ENCODE results near the gene CPNE2.
"Not testable (repeated sequence)": the region's sequence is repeated elsewhere in the genome, so short reads cannot be mapped to it uniquely, and the experiment has no call there.

Gene CPNE2

DNA sequence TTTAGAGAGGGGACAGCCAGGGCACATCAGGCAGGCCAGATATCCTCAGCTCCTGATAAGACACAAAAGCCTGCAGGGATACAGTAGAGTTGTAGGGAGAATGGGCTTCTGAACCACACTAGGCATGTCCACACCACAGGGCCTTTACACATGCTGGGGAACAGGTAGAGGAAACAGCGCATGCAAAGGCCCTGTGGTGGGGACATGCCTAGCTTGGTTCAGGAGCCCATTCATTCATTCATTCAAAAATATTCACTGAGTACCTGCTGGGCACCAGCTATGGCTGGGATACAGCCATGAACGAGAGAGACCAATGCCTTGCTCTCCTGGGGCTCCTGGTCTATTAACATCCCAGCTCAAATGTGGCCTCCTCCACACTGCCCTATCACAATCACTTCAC lies 4.4 kb downstream of the CPNE2 start:
- Histone ChIP-seq H3K4me3 (no peak overlapping the region), H3K36me3 (replicated peaks) (no peaks in the 10 kb centered on the region), H3K4me1 (peaks cover 5% of the 10 kb centered on the region), H3K9me3 (no peaks in the 10 kb centered on the region), H3K27me3 (ENCODE audit: low read depth) (no peaks in the 10 kb centered on the region)
- in situ Hi-C loops (cut with MboI; ENCODE audit: low sequenced_read_pairs) = no loop called here
- no peak for DNase-seq (ENCODE audit: low spot score in 2 of 2)

- no peak for DNase-seq (ENCODE audit: low spot score in 2 of 2)
- Histone ChIP-seq H3K36me3 (replicated peaks) (no peaks in the 10 kb centered on the region), H3K9me3 (no peaks in the 10 kb centered on the region), H3K4me3 (no peak overlapping the region), H3K4me1 (peaks cover 5% of the 10 kb centered on the region; the same call in 1 of the 2 replicates), H3K27me3 (ENCODE audit: low read depth) (no peaks in the 10 kb centered on the region)
- in situ Hi-C loops (cut with MboI; ENCODE audit: low sequenced_read_pairs) = no loop called here
Measured at GRCh38 chr16:57098188-57098841, 5.9 kb downstream of the CPNE2 start.

DNA sequence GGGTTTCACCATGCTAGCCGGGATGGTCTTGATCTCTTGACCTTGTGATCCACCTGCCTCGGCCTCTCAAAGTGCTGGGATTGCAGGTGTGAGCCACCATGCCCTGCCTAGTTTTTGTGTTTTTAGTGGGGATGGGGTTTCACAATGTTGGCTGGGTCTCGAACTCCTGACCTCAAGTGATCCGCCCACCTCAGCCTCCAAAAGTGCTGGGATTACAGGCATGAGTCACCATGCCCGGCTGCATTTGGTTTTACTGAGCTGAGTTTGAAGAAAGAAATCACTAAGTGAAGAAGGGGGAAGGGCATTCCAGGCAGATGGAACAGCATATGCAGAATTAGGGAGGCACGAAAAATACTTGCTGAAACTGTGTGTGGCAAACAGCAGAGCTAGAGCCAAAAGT lies 7.6 kb downstream of the CPNE2 start:
- H3K4me1 ChIP-seq; H3K4me3 ChIP-seq; H3K36me3 ChIP-seq (replicated peaks); DNase-seq (ENCODE audit: low spot score in 2 of 2); in situ Hi-C loops (cut with MboI; ENCODE audit: low sequenced_read_pairs); H3K27me3 ChIP-seq (ENCODE audit: low read depth); H3K9me3 ChIP-seq: not testable (repeated sequence)

DNA sequence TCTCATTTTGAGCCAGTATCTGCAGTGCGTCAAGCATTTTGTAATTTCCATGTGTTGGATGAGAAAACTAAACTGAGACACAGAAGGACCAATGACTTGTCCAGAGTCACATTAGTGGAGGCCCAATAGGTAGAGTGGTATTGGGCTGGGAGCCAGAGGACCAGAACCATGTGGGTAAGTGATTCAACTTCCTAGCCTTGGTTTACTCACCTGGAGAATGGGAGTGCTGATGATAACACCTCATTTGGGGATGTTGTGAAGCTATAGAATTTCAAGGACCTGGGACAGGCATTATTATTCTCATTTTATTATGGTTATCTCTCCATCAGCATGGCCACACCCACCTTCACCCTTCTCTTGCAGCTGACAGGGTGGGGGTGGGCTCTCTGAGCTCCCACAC lies 8.1 kb downstream of the CPNE2 start:
- in situ Hi-C loops (cut with MboI; ENCODE audit: low sequenced_read_pairs) = no loop called here
- Histone ChIP-seq H3K4me3 (no peak overlapping the region), H3K9me3 (no peaks in the 10 kb centered on the region), H3K27me3 (ENCODE audit: low read depth) (no peaks in the 10 kb centered on the region), H3K4me1 (no peaks in the 10 kb centered on the region; the same call in 1 of the 2 replicates), H3K36me3 (replicated peaks) (no peaks in the 10 kb centered on the region)
- no peak for DNase-seq (ENCODE audit: low spot score in 2 of 2)

- Histone ChIP-seq H3K4me3 (no peak overlapping the region), H3K36me3 (replicated peaks) (no peaks in the 10 kb centered on the region), H3K9me3 (no peaks in the 10 kb centered on the region), H3K27me3 (ENCODE audit: low read depth) (no peaks in the 10 kb centered on the region), H3K4me1 (no peaks in the 10 kb centered on the region; the same call in 1 of the 2 replicates)
- in situ Hi-C loops (cut with MboI; ENCODE audit: low sequenced_read_pairs) = no loop called here
- DNase-seq (ENCODE audit: low spot score in 2 of 2) = peak in 1 of 2 experiments; percentile 20
Measured at GRCh38 chr16:57102888-57103851, 10.8 kb downstream of the CPNE2 start.

DNA sequence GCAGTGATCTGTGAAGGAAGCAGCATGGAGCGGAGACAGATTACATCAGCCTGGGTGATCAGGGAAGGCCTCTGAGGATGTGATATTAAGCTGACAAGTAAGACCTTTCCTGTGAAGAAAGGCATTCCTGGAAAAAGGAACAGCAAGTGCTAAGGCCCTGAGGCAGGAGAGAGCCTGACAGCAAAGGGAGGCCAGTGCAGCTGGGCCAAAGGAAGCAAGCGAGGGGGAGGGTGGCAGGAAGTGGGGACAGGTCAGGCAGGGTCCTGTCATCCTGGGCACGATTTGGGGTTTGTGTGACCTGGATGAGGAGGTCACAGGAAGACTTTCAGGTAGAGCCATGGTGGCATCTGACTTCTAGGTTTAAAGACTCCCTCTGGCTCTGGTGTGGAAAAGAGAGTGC lies 12.3 kb downstream of the CPNE2 start:
- H3K36me3 ChIP-seq (replicated peaks) = no peaks in the 10 kb centered on the region
- no peaks in the 10 kb centered on the region for H3K27me3 ChIP-seq (ENCODE audit: low read depth)
- H3K4me1 ChIP-seq = no peaks in the 10 kb centered on the region; the same call in 1 of the 2 replicates
- in situ Hi-C loops (cut with MboI; ENCODE audit: low sequenced_read_pairs) = no loop called here
- H3K9me3 ChIP-seq = no peaks in the 10 kb centered on the region
- no peak for DNase-seq (ENCODE audit: low spot score in 2 of 2)
- no peak overlapping the region for H3K4me3 ChIP-seq

- in situ Hi-C loops (cut with MboI; ENCODE audit: low sequenced_read_pairs) = no loop called here
- no peak for DNase-seq (ENCODE audit: low spot score in 2 of 2)
- no peaks in the 10 kb centered on the region for H3K9me3 ChIP-seq
- no peaks in the 10 kb centered on the region for H3K36me3 ChIP-seq (replicated peaks)
- H3K27me3 ChIP-seq (ENCODE audit: low read depth) = no peaks in the 10 kb centered on the region
- no peaks in the 10 kb centered on the region; the same call in 1 of the 2 replicates for H3K4me1 ChIP-seq
- no peak overlapping the region for H3K4me3 ChIP-seq
Measured at GRCh38 chr16:57105184-57105583, 12.8 kb downstream of the CPNE2 start.

DNA sequence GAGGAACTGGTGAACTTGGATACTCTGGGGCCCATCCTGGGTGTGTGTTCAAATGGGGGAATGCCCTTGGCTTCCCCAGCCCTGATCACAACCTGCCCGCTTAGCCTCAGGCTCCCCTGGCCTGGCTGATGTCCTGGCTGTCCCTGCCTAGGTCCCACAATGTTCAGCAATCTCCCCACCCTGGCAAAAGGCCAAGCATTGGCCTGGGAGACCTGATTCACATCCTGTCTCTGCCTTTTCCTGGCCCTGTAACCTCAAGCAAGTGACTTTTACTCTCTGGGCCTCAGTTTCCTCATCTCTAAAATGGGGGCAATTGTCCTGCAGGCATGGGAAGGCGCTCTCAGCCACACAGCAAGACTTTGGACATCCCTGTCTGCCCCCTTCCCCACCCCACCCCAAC lies 14.4 kb downstream of the CPNE2 start:
- Histone ChIP-seq H3K4me1 (no peaks in the 10 kb centered on the region; the same call in 1 of the 2 replicates), H3K4me3 (no peak overlapping the region), H3K27me3 (ENCODE audit: low read depth) (no peaks in the 10 kb centered on the region), H3K36me3 (replicated peaks) (no peaks in the 10 kb centered on the region), H3K9me3 (no peaks in the 10 kb centered on the region)
- DNase-seq (ENCODE audit: low spot score in 2 of 2) = no peak
- in situ Hi-C loops (cut with MboI; ENCODE audit: low sequenced_read_pairs) = no loop called here

DNA sequence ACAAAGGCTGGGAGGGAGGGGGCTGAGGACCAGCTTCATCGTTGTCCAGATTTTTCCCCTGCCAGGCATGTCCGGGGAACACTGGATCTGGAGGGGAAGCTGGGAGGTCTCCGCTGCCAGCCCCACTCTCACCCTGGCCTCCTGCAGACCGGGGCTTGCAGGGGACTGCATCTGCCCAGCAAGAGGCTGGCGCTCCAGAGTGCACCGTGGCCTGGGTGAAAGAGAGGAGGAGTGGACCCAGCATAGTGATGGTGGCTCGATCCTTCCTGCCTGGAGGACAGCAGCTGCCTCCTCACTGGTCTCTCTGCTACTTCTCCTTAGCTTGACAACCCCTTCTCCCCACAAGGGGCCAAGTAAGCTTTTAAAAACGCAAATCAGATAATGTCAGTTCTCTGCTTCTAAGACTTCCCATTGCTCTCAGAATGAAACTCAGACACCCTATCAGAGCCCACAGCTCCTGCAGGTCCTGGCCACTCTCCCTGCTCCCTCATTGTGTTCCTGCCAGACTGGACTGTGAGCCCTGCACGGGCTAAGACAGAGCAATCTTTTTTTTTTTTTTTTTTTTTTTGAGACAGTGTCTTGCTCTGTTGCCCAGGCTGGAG lies 15.0 kb downstream of the CPNE2 start:
- Histone ChIP-seq H3K27me3 (ENCODE audit: low read depth) (no peaks in the 10 kb centered on the region), H3K4me1 (no peaks in the 10 kb centered on the region; the same call in 1 of the 2 replicates), H3K36me3 (replicated peaks) (no peaks in the 10 kb centered on the region), H3K4me3 (no peak overlapping the region), H3K9me3 (no peaks in the 10 kb centered on the region)
- in situ Hi-C loops (cut with MboI; ENCODE audit: low sequenced_read_pairs) = no loop called here
- DNase-seq (ENCODE audit: low spot score in 2 of 2) = no peak

DNA sequence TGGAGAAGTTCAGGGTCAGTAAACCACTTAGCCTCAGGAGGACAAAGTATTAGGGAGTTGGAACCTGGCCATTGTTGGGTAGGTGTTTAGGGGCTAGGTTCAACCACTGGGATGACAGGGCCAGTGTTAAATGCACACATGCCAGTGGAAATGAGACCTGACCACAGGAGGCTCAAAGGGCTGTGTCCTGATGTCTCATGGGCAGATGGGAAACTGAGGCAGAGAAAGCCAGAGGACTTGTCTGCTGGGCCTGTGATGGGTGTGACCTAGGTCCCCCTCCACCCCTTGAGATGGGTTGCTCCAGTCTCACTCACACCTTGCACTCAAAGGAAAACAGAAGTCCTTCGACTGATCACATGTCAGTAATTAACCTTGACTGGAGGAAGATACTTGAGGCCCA lies 16.0 kb downstream of the CPNE2 start:
- no peak for DNase-seq (ENCODE audit: low spot score in 2 of 2)
- no peaks in the 10 kb centered on the region for H3K9me3 ChIP-seq
- H3K36me3 ChIP-seq (replicated peaks) = no peaks in the 10 kb centered on the region
- no peaks in the 10 kb centered on the region for H3K27me3 ChIP-seq (ENCODE audit: low read depth)
- H3K4me3 ChIP-seq = no peak overlapping the region
- in situ Hi-C loops (cut with MboI; ENCODE audit: low sequenced_read_pairs) = no loop called here
- no peaks in the 10 kb centered on the region for H3K4me1 ChIP-seq

DNA sequence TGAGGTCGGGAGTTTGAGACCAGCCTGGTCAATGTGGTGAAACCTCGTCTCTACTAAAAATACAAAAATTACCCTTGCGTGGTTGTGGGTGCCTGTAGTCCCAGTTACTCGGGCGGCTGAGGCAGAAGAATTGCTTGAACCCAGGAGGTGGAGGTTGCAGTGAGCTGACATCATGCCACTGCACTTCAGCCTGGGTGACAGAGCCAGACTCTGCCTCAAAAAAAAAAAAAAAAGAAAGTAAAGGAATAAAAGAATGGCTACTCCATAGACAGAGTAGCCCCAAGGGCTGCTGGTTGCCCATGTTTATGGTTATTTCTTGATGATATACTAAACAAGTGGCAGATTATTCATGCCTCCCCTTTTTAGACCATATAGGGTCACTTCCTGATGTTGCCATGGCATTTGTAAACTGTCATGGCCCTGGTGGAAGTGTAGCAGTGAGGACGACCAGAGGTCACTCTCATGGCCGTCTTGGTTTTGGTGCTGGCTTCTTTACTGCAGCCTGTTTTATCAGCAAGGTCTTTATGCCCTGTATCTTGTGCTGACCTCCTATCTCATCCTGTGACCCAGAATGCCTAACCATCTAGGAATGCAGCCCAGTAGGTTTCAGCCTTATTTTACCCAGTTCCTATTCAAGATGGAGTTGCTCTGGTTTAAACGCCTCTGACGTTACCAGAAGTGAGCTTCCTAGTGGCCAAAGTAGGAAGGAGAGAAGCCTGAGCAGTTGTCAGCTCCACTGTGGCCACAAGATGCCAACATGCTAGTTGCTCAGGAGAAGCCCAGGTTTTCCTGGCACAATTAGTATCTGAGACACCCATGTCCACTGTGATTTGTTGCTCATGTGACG lies 17.1 kb downstream of the CPNE2 start:
- H3K4me3 ChIP-seq; DNase-seq (ENCODE audit: low spot score in 2 of 2); H3K27me3 ChIP-seq (ENCODE audit: low read depth); H3K36me3 ChIP-seq (replicated peaks); in situ Hi-C loops (cut with MboI; ENCODE audit: low sequenced_read_pairs); H3K4me1 ChIP-seq; H3K9me3 ChIP-seq: not testable (repeated sequence)

DNA sequence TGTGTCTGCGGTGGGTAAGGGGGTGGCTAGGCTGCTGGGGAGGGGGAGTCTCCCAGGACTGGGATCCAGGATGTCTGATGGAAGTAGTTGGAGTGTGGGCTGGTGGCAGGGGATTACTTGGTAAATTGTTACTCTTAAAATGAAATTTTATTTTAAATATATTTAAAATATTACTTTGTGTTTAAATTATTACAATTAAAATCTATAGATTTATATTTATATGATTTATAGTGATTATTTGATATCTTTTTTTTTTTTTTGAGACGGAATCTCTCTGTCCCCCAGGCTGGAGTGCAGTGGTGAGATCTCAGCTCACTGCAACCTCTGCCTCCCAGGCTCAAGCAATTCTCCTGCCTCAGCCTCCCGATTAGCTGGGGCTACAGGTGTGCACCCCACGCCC lies 18.6 kb downstream of the CPNE2 start:
- Histone ChIP-seq H3K27me3 (ENCODE audit: low read depth) (no peaks in the 10 kb centered on the region), H3K4me1 (no peaks in the 10 kb centered on the region), H3K4me3 (no peak overlapping the region), H3K9me3 (no peaks in the 10 kb centered on the region), H3K36me3 (replicated peaks) (no peaks in the 10 kb centered on the region)
- in situ Hi-C loops (cut with MboI; ENCODE audit: low sequenced_read_pairs) = no loop called here
- no peak for DNase-seq (ENCODE audit: low spot score in 2 of 2)

DNA sequence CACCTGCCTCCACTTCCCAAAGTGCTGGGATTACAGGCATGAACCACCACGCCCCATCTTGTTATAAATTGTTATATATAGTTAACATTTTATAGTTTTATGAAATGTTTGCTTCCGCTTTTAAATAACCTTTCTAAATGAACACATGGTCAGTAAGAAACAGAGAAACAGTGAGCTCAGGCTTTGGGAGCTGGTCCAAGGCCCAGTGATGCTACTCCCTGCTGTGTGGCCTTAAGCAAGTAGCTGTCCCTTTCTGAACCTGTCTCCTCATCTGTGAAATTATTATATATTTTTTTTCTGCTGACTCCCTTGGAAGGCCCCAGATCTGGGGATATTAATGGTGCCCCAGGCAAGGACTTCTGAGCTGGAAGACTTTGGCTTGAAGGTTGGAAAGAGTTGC lies 19.0 kb downstream of the CPNE2 start:
- Histone ChIP-seq H3K4me3 (no peak overlapping the region), H3K4me1 (no peaks in the 10 kb centered on the region), H3K9me3 (no peaks in the 10 kb centered on the region), H3K36me3 (replicated peaks) (no peaks in the 10 kb centered on the region), H3K27me3 (ENCODE audit: low read depth) (no peaks in the 10 kb centered on the region)
- in situ Hi-C loops (cut with MboI; ENCODE audit: low sequenced_read_pairs) = no loop called here
- no peak for DNase-seq (ENCODE audit: low spot score in 2 of 2)

Data from HAP-1 (cell line).